ENCODE data around the gene NTN4. TPM values are rescaled to one million over a fixed set of nuclear protein-coding genes. Genes with fewer than 3 reads are reported as not detected.
A peak's percentile ranks its signal among the peaks of the same experiment; 100 is the strongest.
"Not testable (repeated sequence)": the region's sequence is repeated elsewhere in the genome, so short reads cannot be mapped to it uniquely, and the experiment has no call there.

NTN4 gene
- total and polyA plus RNA-seq, 2 experiments from 2014 or later: 35.2 to 63.7 TPM

DNA sequence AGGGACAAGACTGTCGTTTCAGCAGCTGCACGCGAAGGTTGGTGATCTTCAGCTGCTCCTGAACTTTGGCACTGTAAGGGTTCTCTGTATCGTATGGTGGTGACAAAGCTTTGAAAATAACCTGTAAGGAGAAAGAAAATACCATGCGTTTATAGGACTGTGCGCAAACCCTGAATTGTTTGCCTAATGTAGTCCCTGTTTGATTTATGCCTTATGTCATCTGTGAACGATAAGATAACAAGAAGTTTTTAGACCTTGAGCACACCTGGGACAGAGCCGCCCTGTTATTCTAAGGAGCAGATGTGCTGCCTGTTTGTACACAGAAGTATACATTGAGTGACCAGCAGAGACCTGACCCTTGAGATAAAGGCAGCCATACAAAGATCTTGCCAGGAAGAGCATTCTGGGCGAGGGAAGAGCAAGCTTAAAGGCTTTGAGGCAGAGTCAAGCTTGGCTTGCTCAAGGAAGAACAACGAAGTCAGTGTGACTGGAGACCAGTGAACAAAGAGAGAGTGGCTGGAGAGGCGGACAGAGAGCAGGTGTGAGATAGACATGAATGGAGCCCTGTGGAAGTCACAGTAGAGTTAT is 52.4 kb downstream of the NTN4 start:
- Histone ChIP-seq H3K27me3 (replicated peaks; ENCODE audit: insufficient read depth) (0 out of 2 replicates have a peak, but pooled peaks cover 3% of the 10 kb centered on the region), H3K4me2 (ENCODE audit: unreplicated experiment) (no peak overlapping the region), H3F3A (ENCODE audit: insufficient read depth) (peaks cover 14% of the 10 kb centered on the region), H4K20me1 (ENCODE audit: insufficient read depth) (no peaks in the 10 kb centered on the region), H3K4me1 (ENCODE audit: insufficient read depth) (peaks cover 17% of the 10 kb centered on the region), H3K27ac (no peak overlapping the region), H3K9me2 (ENCODE audit: insufficient read depth) (no peaks in the 10 kb centered on the region), H2AFZ (no peak overlapping the region), H3K4me3 (no peak overlapping the region), H3K36me3 (ENCODE audit: low read depth) (no peaks in the 10 kb centered on the region), H3K9ac (no peak overlapping the region), H3K79me2 (ENCODE audit: insufficient read depth) (no peaks in the 10 kb centered on the region), H3K9me3 (ENCODE audit: low read depth) (no peaks in the 10 kb centered on the region)
- TF ChIP-seq EZH2 (IDR thresholded peaks at IDR 0.05; ENCODE audit: insufficient read depth, poor library complexity, severe bottlenecking) (no peak), EZH2phosphoT487 (IDR thresholded peaks at IDR 0.05; ENCODE audit: insufficient read depth, low read depth) (no peak)
- in situ Hi-C loops (cut with MboI): no loop called here
- 89 to 94% methylated on average over 11 of the region's 11 CpGs for WGBS, 2 experiments (ENCODE audit: low coverage in 1 of 2, low lambda C conversion rate in 2 of 2, missing lambda C conversion rate in 2 of 2)
- no peak for DNase-seq

DNA sequence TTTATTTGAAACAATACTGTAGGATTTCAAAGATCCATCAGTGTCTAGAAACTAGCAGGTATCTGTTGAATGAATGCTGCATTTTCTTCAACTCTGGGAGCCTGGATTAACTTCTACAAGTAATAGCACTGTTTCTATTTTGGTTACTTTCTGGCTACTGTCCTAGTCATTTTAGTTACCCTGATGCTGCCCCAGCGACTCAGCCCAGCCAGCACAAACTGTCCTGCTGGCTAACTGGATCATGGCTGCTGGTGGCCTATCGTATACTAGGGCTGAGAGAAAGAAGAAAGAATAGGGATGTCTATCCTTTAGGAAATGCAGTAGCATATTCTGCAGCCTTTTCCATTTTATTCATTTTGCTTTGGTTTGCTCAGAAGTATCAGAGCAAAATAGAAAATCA is 53.9 kb downstream of the NTN4 start:
- no peaks in the 10 kb centered on the region for H4K20me1 ChIP-seq (ENCODE audit: insufficient read depth)

GRCh38 chr12:95735728-95736127 is 54.8 kb downstream of the NTN4 start:
- in situ Hi-C loops (cut with MboI); H3K79me2 ChIP-seq (ENCODE audit: insufficient read depth); H3K36me3 ChIP-seq (ENCODE audit: low read depth): not testable (repeated sequence)

More for the DNA sequence above, 53.9 kb downstream of the NTN4 start:
- no peak overlapping the region for H2AFZ ChIP-seq
- H3K4me2 ChIP-seq (ENCODE audit: unreplicated experiment): no peak overlapping the region
- 0 out of 2 replicates have a peak, but pooled peaks cover 3% of the 10 kb centered on the region for H3K27me3 ChIP-seq (replicated peaks; ENCODE audit: insufficient read depth)
- no peaks in the 10 kb centered on the region for H3K9me3 ChIP-seq (ENCODE audit: low read depth)
- peaks cover 25% of the 10 kb centered on the region for H3F3A ChIP-seq (ENCODE audit: insufficient read depth)
- in situ Hi-C loops (cut with MboI): no loop called here
- H3K36me3 ChIP-seq (ENCODE audit: low read depth): no peaks in the 10 kb centered on the region
- peak; percentile 53 for DNase-seq
- no peaks in the 10 kb centered on the region for H3K79me2 ChIP-seq (ENCODE audit: insufficient read depth)
- H3K27ac ChIP-seq: no peak overlapping the region
- no peak overlapping the region for H3K9ac ChIP-seq
- H3K4me1 ChIP-seq (ENCODE audit: insufficient read depth): peaks cover 25% of the 10 kb centered on the region
- no peak overlapping the region for H3K4me3 ChIP-seq
- H3K9me2 ChIP-seq (ENCODE audit: insufficient read depth): no peaks in the 10 kb centered on the region
- 79 to 80% methylated on average over 2 of the region's 2 CpGs for whole genome bisulfite sequencing, 2 experiments (ENCODE audit: low coverage in 1 of 2, low lambda C conversion rate in 2 of 2, missing lambda C conversion rate in 2 of 2)
- TF ChIP-seq EZH2phosphoT487 (IDR thresholded peaks at IDR 0.05; ENCODE audit: insufficient read depth, low read depth) (no peak), EZH2 (IDR thresholded peaks at IDR 0.05; ENCODE audit: insufficient read depth, poor library complexity, severe bottlenecking) (no peak)

DNA sequence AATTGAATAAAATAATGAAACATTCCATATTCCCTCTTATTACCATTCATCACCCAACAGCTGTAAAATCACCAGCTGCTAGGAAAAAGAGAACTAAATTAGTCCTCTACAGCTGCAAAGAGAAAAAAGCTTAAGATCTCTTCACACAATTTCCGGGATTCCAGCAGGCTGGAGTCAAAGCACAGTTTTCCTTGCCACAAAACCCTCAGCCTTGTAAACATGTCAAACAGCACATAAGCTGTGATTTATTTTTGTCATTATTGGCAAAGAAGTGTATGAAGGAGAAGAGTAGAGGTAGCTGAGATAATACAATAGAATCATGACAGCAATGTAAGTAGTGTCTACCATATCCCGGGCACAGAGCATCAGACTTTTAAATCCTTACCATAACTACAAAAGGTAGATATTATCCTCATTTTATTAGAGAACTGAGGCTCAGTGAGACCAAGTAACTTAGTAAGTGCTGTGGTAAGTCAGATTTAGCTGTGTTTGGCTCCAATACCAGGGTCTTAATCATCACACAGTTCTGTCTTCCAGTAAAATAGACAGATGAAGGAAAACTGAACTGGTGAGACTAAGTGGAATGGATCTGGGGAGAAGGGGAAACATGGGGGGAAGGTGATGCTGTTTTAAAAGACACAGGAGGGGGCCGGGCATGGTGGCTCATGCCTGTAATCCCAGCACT is 57.3 kb downstream of the NTN4 start:
- TF ChIP-seq EZH2phosphoT487 (IDR thresholded peaks at IDR 0.05; ENCODE audit: insufficient read depth, low read depth): peak; percentile 98
- no peak for TF ChIP-seq EZH2 (IDR thresholded peaks at IDR 0.05; ENCODE audit: insufficient read depth, poor library complexity, severe bottlenecking)

More at GRCh38 chr12:95735728-95736127, 54.8 kb downstream of the NTN4 start:
- 85 to 93% methylated on average over 5 of the region's 5 CpGs for WGBS, 2 experiments (ENCODE audit: low coverage in 1 of 2, low lambda C conversion rate in 2 of 2, missing lambda C conversion rate in 2 of 2)
- not testable (repeated sequence) for H2AFZ ChIP-seq; H3K4me3 ChIP-seq; DNase-seq; H3K4me2 ChIP-seq (ENCODE audit: unreplicated experiment); H3K9me3 ChIP-seq (ENCODE audit: low read depth); H3K27me3 ChIP-seq (replicated peaks; ENCODE audit: insufficient read depth); H4K20me1 ChIP-seq (ENCODE audit: insufficient read depth); H3K9me2 ChIP-seq (ENCODE audit: insufficient read depth); H3K9ac ChIP-seq; H3K27ac ChIP-seq
- H3K4me1 ChIP-seq (ENCODE audit: insufficient read depth): peaks cover 25% of the 10 kb centered on the region
- H3F3A ChIP-seq (ENCODE audit: insufficient read depth): peaks cover 25% of the 10 kb centered on the region

More for the DNA sequence above, 57.3 kb downstream of the NTN4 start:
- Histone ChIP-seq H4K20me1 (ENCODE audit: insufficient read depth) (no peaks in the 10 kb centered on the region), H3K4me3 (no peak overlapping the region), H3K27ac (peak overlapping the region; percentile 27), H3F3A (ENCODE audit: insufficient read depth) (peaks cover 25% of the 10 kb centered on the region), H3K79me2 (ENCODE audit: insufficient read depth) (no peaks in the 10 kb centered on the region), H3K9me3 (ENCODE audit: low read depth) (no peaks in the 10 kb centered on the region), H3K4me2 (ENCODE audit: unreplicated experiment) (peak overlapping the region; percentile 47), H3K4me1 (ENCODE audit: insufficient read depth) (peaks cover 25% of the 10 kb centered on the region), H2AFZ (no peak overlapping the region), H3K27me3 (replicated peaks; ENCODE audit: insufficient read depth) (peaks cover 15% of the 10 kb centered on the region; the same call in 1 of the 2 replicates), H3K9ac (0 out of 2 replicates have a peak overlapping the region, but pooled peaks have one; percentile 0), H3K36me3 (ENCODE audit: low read depth) (no peaks in the 10 kb centered on the region), H3K9me2 (ENCODE audit: insufficient read depth) (no peaks in the 10 kb centered on the region)
- in situ Hi-C loops (cut with MboI): no loop called here
- WGBS, 2 experiments (ENCODE audit: low coverage in 1 of 2, low lambda C conversion rate in 2 of 2, missing lambda C conversion rate in 2 of 2): 0 to 3% methylated on average over 3 of the region's 3 CpGs
- peak; percentile 86 for DNase-seq
